NCI-H460 (cell line): Measurements from ENCODE around the gene HK2. TPM values are rescaled to one million over a fixed set of nuclear protein-coding genes. Genes with fewer than 3 reads are reported as not detected.
"Not testable (repeated sequence)": the region's sequence is repeated elsewhere in the genome, so short reads cannot be mapped to it uniquely, and the experiment has no call there.

Source experiments
- DNase-seq: peaks from one replicate; pipeline ENCODE4 v3.0.0-alpha.2; 2016; ENCODE audit warnings: low read depth; ENCODE audit errors: extremely low read depth
- polyA plus RNA-seq: library from polyadenylated mRNA; depleted of rRNA; stranded (reverse); fragments of >200 nt; gene quantifications from 2 replicates; pipeline ENCODE4 v1.2.3, GENCODE V29; 2014; cell fraction: nucleus; rRNA removed
- total RNA-seq: library from RNA; depleted of rRNA; stranded (reverse); fragments of >200 nt; shearing (Covaris generic); gene quantifications from 2 replicates; pipeline ENCODE4 v1.2.3, GENCODE V29; 2014; rRNA removed

The HK2 gene
- total RNA-seq: 10.4 and 12.5 TPM in 2 replicates
- polyA plus RNA-seq: 10.0 and 17.3 TPM in 2 replicates

- DNase-seq: peak; percentile 78
Measured at GRCh38 chr2:74833418-74834233, at the start of gene HK2. Gene HK2, plus strand, starts transcription at chr2:74834127. Its CDS starts 454 bp downstream, at chr2:74834581.

GRCh38 chr2:74789271-74789670 lies 44.7 kb upstream of the HK2 start:
- DNase-seq: no peak

GRCh38 chr2:74792282-74792681 lies 41.6 kb upstream of the HK2 start:
- DNase-seq: no peak

- not testable (repeated sequence) for DNase-seq
Measured at GRCh38 chr2:74794878-74795277, 39.0 kb upstream of the HK2 start.

- DNase-seq: no peak
Measured at GRCh38 chr2:74806355-74806839, 27.5 kb upstream of the HK2 start.

GRCh38 chr2:74806920-74807319 lies 27.0 kb upstream of the HK2 start:
- no peak for DNase-seq

GRCh38 chr2:74812787-74813590 lies 20.9 kb upstream of the HK2 start:
- no peak for DNase-seq

GRCh38 chr2:74814102-74814501 lies 19.8 kb upstream of the HK2 start:
- no peak for DNase-seq

GRCh38 chr2:74815941-74816340 lies 18.0 kb upstream of the HK2 start:
- DNase-seq: no peak

GRCh38 chr2:74816540-74817303 lies 17.2 kb upstream of the HK2 start:
- no peak for DNase-seq

- no peak for DNase-seq
Measured at GRCh38 chr2:74817304-74817675, 16.6 kb upstream of the HK2 start.

GRCh38 chr2:74819702-74820101 lies 14.2 kb upstream of the HK2 start:
- no peak for DNase-seq

GRCh38 chr2:74821177-74822126 lies 12.5 kb upstream of the HK2 start:
- no peak for DNase-seq

GRCh38 chr2:74822771-74823566 lies 11.0 kb upstream of the HK2 start:
- no peak for DNase-seq

- DNase-seq: no peak
Measured at GRCh38 chr2:74824679-74825078, 9.2 kb upstream of the HK2 start.

GRCh38 chr2:74828543-74828942 lies 5.4 kb upstream of the HK2 start:
- DNase-seq: no peak

- DNase-seq: no peak
Measured at GRCh38 chr2:74831693-74832530, 2.0 kb upstream of the HK2 start.

- DNase-seq: not testable (repeated sequence)
Measured at GRCh38 chr2:74834234-74834791, 386 bp downstream of the HK2 start.
